H9 (cell line): ENCODE results near the gene MFSD6. TPM values are rescaled to one million over a fixed set of nuclear protein-coding genes. Genes with fewer than 3 reads are reported as not detected.

Experiments
- DNase-seq: peaks from one replicate; pipeline ENCODE4 v3.0.0-alpha.2; 2017
- H2AFZ ChIP-seq: one replicate; pipeline ENCODE4 v1.6.1; 2013; ENCODE audit warnings: mild to moderate bottlenecking, low read length, control low read depth, moderate library complexity
- H2AK5ac ChIP-seq: 2 replicates; pipeline ENCODE4 v1.6.1; 2013; ENCODE audit warnings: low read length, control low read depth, mixed read lengths; ENCODE audit not compliant: insufficient read length
- H2BK120ac ChIP-seq: one replicate; pipeline ENCODE4 v1.6.1; 2013; ENCODE audit warnings: low read depth, mild to moderate bottlenecking, low read length, control low read depth, inconsistent platforms; ENCODE audit not compliant: poor library complexity, severe bottlenecking
- H2BK12ac ChIP-seq: 2 replicates; pipeline ENCODE4 v1.6.1; 2013; ENCODE audit warnings: low read length, control low read depth, mixed read lengths, low read depth; ENCODE audit not compliant: insufficient read length
- H2BK15ac ChIP-seq: 2 replicates; pipeline ENCODE4 v1.6.1; 2013; ENCODE audit warnings: low read depth, low read length, control low read depth
- H2BK20ac ChIP-seq: one replicate; pipeline ENCODE4 v1.6.1; 2013; ENCODE audit warnings: low read depth, mild to moderate bottlenecking, low read length, control low read depth, inconsistent platforms; ENCODE audit not compliant: poor library complexity, severe bottlenecking
- H2BK5ac ChIP-seq: 2 replicates; pipeline ENCODE4 v1.6.1; 2013; ENCODE audit warnings: low read length, control low read depth, mixed read lengths; ENCODE audit not compliant: insufficient read length
- H3K14ac ChIP-seq: 2 replicates; pipeline ENCODE4 v1.6.1; 2013; ENCODE audit warnings: low read length, control low read depth; ENCODE audit not compliant: insufficient read depth
- H3K18ac ChIP-seq: 2 replicates; pipeline ENCODE4 v1.6.1; 2013; ENCODE audit warnings: low read depth, mild to moderate bottlenecking, mixed read lengths, low read length, control low read depth; ENCODE audit not compliant: insufficient read length
- H3K23ac ChIP-seq: 2 replicates; pipeline ENCODE4 v1.6.1; 2013; ENCODE audit warnings: low read length, control low read depth, mixed read lengths, low read depth; ENCODE audit not compliant: insufficient read length
- H3K23me2 ChIP-seq: 2 replicates; pipeline ENCODE4 v1.6.1; 2013; ENCODE audit warnings: low read depth, mild to moderate bottlenecking, mixed read lengths, low read length, control low read depth; ENCODE audit not compliant: insufficient read length, poor library complexity, severe bottlenecking
- H3K27ac ChIP-seq: 2 replicates; pipeline ENCODE4 v1.5.1; 2013; ENCODE audit warnings: low read length, control low read depth, mixed read lengths, low read depth; ENCODE audit not compliant: insufficient read length
- H3K27me3 ChIP-seq: 2 replicates; pipeline ENCODE4 v1.6.1; 2013; ENCODE audit warnings: low read length, control low read depth, inconsistent platforms; ENCODE audit not compliant: insufficient read depth
- H3K4ac ChIP-seq: 2 replicates; pipeline ENCODE4 v1.6.1; 2013; ENCODE audit warnings: low read depth, mild to moderate bottlenecking, control low read depth, inconsistent platforms, low read length, moderate library complexity
- H3K4me1 ChIP-seq: 2 replicates; pipeline ENCODE4 v1.6.1; 2013; ENCODE audit warnings: low read length, control low read depth, inconsistent platforms; ENCODE audit not compliant: insufficient read depth
- H3K4me2 ChIP-seq: 2 replicates; pipeline ENCODE4 v1.6.1; 2013; ENCODE audit warnings: low read length, control low read depth, mixed read lengths; ENCODE audit not compliant: insufficient read length, insufficient read depth
- H3K56ac ChIP-seq: 2 replicates; pipeline ENCODE4 v1.6.1; 2013; ENCODE audit warnings: low read depth, mild to moderate bottlenecking, mixed read lengths, low read length, control low read depth; ENCODE audit not compliant: insufficient read length
- H3K79me1 ChIP-seq: 2 replicates; pipeline ENCODE4 v1.6.1; 2013; ENCODE audit warnings: low read depth, mild to moderate bottlenecking, moderate library complexity, low read length, control low read depth, inconsistent platforms; ENCODE audit not compliant: insufficient read depth, poor library complexity, severe bottlenecking
- H3K79me2 ChIP-seq: 2 replicates; pipeline ENCODE4 v1.6.1; 2013; ENCODE audit warnings: low read length, control low read depth, inconsistent platforms; ENCODE audit not compliant: insufficient read depth
- H3K9ac ChIP-seq: 2 replicates; pipeline ENCODE4 v1.6.1; 2013; ENCODE audit warnings: low read length, control low read depth, mixed read lengths; ENCODE audit not compliant: insufficient read length; ENCODE audit errors: extremely low read depth
- H3K9me3 ChIP-seq: one replicate; pipeline ENCODE4 v1.6.1; 2013; ENCODE audit warnings: low read depth, low read length, inconsistent platforms; ENCODE audit not compliant: control insufficient read depth
- H3T11ph ChIP-seq: one replicate; pipeline ENCODE4 v1.6.1; 2013; ENCODE audit warnings: mild to moderate bottlenecking, low read length, control low read depth, inconsistent platforms
- H4K20me1 ChIP-seq: one replicate; pipeline ENCODE4 v1.6.1; 2013; ENCODE audit not compliant: control insufficient read depth, insufficient read length, insufficient read depth
- H4K5ac ChIP-seq: 2 replicates; pipeline ENCODE4 v1.6.1; 2013; ENCODE audit warnings: low read depth, mild to moderate bottlenecking, mixed read lengths, low read length, control low read depth; ENCODE audit not compliant: insufficient read length
- H4K8ac ChIP-seq: replicated peaks from 2 replicates; pipeline ENCODE4 v1.6.1; 2013; ENCODE audit warnings: low read length, control low read depth, mixed read lengths, low read depth; ENCODE audit not compliant: insufficient read length
- H4K91ac ChIP-seq: 2 replicates; pipeline ENCODE4 v1.6.1; 2013; ENCODE audit warnings: low read depth, mild to moderate bottlenecking, moderate library complexity, mixed read lengths, low read length, control low read depth; ENCODE audit not compliant: insufficient read length
- H3K27ac Mint-ChIP-seq, 3 experiments: 2 replicates in 2 of 3; 3 replicates in 1 of 3; pipeline ENCODE4 v1.8.0; 2020 to 2021; ENCODE audit warnings: mixed read lengths in 3 of 3, mild to moderate bottlenecking in 1 of 3, moderate library complexity in 1 of 3
- H3K27me3 Mint-ChIP-seq: 2 replicates; pipeline ENCODE4 v1.8.0; 2021; ENCODE audit warnings: low read depth, mild to moderate bottlenecking, moderate library complexity, mixed read lengths
- H3K36me3 Mint-ChIP-seq, 3 experiments: 2 replicates in 2 of 3; 3 replicates in 1 of 3; pipeline ENCODE4 v1.8.0; 2020 to 2021; ENCODE audit warnings: low read depth in 3 of 3, mixed read lengths in 3 of 3; ENCODE audit not compliant: insufficient read depth in 1 of 3
- H3K4me1 Mint-ChIP-seq, 2 experiments: 2 replicates each; pipeline ENCODE4 v1.8.0; 2020; ENCODE audit warnings: mixed read lengths in 2 of 2
- H3K4me3 Mint-ChIP-seq, 2 experiments: 2 replicates in 1 of 2; 3 replicates in 1 of 2; pipeline ENCODE4 v1.8.0; 2020 to 2021; ENCODE audit warnings: mild to moderate bottlenecking in 2 of 2, mixed read lengths in 2 of 2, moderate library complexity in 1 of 2
- H3K9me3 Mint-ChIP-seq, 2 experiments: 2 replicates in 1 of 2; 3 replicates in 1 of 2; pipeline ENCODE4 v1.8.0; 2020; ENCODE audit warnings: mild to moderate bottlenecking in 2 of 2, mixed read lengths in 2 of 2, moderate library complexity in 1 of 2
- CTCF ChIP-seq: fragments of 200-600 bp; sonication (generic); conservative IDR thresholded peaks from 3 replicates; pipeline ENCODE4 v1.8.0; 2021; ENCODE audit warnings: antibody characterized with exemption, mild to moderate bottlenecking
- WGBS: extraction: QIAGEN DNeasy Blood & Tissue Kit; methylation state at CpG from one replicate; pipeline ENCODE4 v1.1.7; 2013; ENCODE audit warnings: missing lambda C conversion rate, low lambda C conversion rate, mixed read lengths; ENCODE audit not compliant: insufficient read length; ENCODE audit errors: extremely low coverage; 5-methylcytosine and 5-hydroxymethylcytosine counted together
- total RNA-seq: library from RNA; stranded (reverse); gene quantifications from 2 replicates; pipeline ENCODE4 v1.2.1, GENCODE V29; 2021

Gene MFSD6
- total RNA-seq, 1 experiment from 2014 or later: 4.0 TPM

DNA sequence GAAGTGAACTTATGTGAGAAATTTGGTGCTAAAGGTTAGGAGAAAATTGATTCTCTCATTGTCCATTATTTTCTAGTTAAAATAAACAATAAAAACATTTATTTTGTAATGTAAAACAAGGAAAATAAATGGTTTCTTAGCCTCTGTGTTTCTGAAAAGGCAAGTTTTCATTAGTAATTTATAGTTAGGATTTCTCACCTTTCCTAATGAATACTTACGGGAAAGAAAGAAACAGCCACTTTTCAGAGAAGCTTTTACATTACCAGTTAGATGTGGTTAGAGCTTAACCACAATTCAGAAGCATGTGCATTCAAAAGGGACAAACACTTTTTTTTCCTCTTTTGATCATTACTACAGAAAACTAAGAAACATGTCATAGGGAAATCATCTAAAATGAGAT, 107.5 kb downstream of the MFSD6 start:
- Histone ChIP-seq H2BK12ac (no peak overlapping the region), H2BK120ac (no peak overlapping the region), H3K56ac (no peak overlapping the region), H3K23ac (no peak overlapping the region), H3K27ac (no peak overlapping the region), H3K4me1 (no peaks in the 10 kb centered on the region), H3K14ac (no peak overlapping the region), H2AFZ (no peak overlapping the region), H3K9me3 (no peaks in the 10 kb centered on the region), H2BK20ac (no peak overlapping the region), H4K8ac (no peak overlapping the region), H4K5ac (no peak overlapping the region), H3K79me1 (no peaks in the 10 kb centered on the region), H3K4me2 (no peak overlapping the region), H3K18ac (no peak overlapping the region), H4K20me1 (no peaks in the 10 kb centered on the region), H3K27me3 (no peaks in the 10 kb centered on the region), H3T11ph (no peak overlapping the region), H4K91ac (no peak overlapping the region), H2BK15ac (no peak overlapping the region), H2AK5ac (no peak overlapping the region), H3K23me2 (no peaks in the 10 kb centered on the region), H3K4ac (no peak overlapping the region), H3K9ac (no peak overlapping the region), H3K79me2 (no peaks in the 10 kb centered on the region), H2BK5ac (no peak overlapping the region)
- TF ChIP-seq CTCF: no peak
- no peaks in the 10 kb centered on the region for H3K36me3 Mint-ChIP-seq
- H3K4me3 Mint-ChIP-seq: no peak overlapping the region
- H3K27ac Mint-ChIP-seq: no peak overlapping the region
- no peaks in the 10 kb centered on the region for H3K4me1 Mint-ChIP-seq
- no peak for DNase-seq
- no CpG with 5 or more reads among the region's 1 CpG for WGBS
- H3K9me3 Mint-ChIP-seq: no peaks in the 10 kb centered on the region
- no peaks in the 10 kb centered on the region for H3K27me3 Mint-ChIP-seq
